Panc1 (cell line): ENCODE measurements around the gene DHX8. TPM values are rescaled to one million over a fixed set of nuclear protein-coding genes. Genes with fewer than 3 reads are reported as not detected.

Experiments used
- ATAC-seq: fragments of 200-7000 bp; cut with Tn5 transposase; 2 replicates; pipeline ENCODE4 v1.9.1; 2020; ENCODE audit warnings: mild to moderate bottlenecking, moderate library complexity
- BruUV-seq: library from RNA; stranded (reverse); fragments of 400-500 nt; replicated peaks from 2 replicates; lab custom pipeline; 2021; lab: Mats Ljungman, UMichigan
- CTCF ChIA-PET: fragments of 300-600 bp; sonication (Branson Sonifier 250); formaldehyde crosslinking; loops from one replicate; lab custom pipeline; 2022; ENCODE audit warnings: antibody characterized with exemption; lab: Charles Lee
- POLR2A ChIA-PET: fragments of 300-600 bp; sonication (Branson Sonifier 250); formaldehyde crosslinking; loops from one replicate; lab custom pipeline; 2022; ENCODE audit warnings: antibody characterized with exemption; lab: Charles Lee
- DNase-seq: peaks from one replicate; pipeline ENCODE4 v3.0.0-alpha.2; 2010; ENCODE audit warnings: low read depth, low spot score
- H3K27ac ChIP-seq: 2 replicates; pipeline ENCODE4 v1.5.1; 2011; ENCODE audit warnings: mild to moderate bottlenecking, low read length, inconsistent platforms
- H3K27me3 ChIP-seq: fragments of 200-500 bp; sonication (Bioruptor generic); 2 replicates; pipeline ENCODE4 v1.6.0; 2014; ENCODE audit warnings: low read length, inconsistent platforms; ENCODE audit not compliant: control insufficient read depth, insufficient read depth
- H3K36me3 ChIP-seq: fragments of 200-500 bp; sonication (Bioruptor generic); 2 replicates; pipeline ENCODE4 v1.5.1; 2014; ENCODE audit warnings: inconsistent platforms, mild to moderate bottlenecking, low read length, moderate library complexity; ENCODE audit not compliant: control insufficient read depth, insufficient read depth
- H3K4me1 ChIP-seq: 2 replicates; pipeline ENCODE4 v1.5.1; 2011; ENCODE audit warnings: inconsistent platforms, mild to moderate bottlenecking, low read length, moderate library complexity; ENCODE audit not compliant: control insufficient read depth, insufficient read depth
- H3K4me3 ChIP-seq, 2 experiments: 2 replicates each; pipeline ENCODE4 v1.5.1; 2011 to 2012; ENCODE audit warnings: low read depth in 2 of 2, low read length in 2 of 2, mild to moderate bottlenecking in 2 of 2, inconsistent platforms in 1 of 2, moderate library complexity in 1 of 2
- H3K9me3 ChIP-seq: fragments of 200-500 bp; sonication (Bioruptor generic); 2 replicates; pipeline ENCODE4 v1.5.1; 2014; ENCODE audit warnings: low read depth, mild to moderate bottlenecking, inconsistent platforms, low read length, moderate library complexity; ENCODE audit not compliant: control insufficient read depth, insufficient read depth
- CTCF ChIP-seq: fragments of 450-650 bp; IDR thresholded peaks from 2 replicates; pipeline ENCODE4 v1.5.1; 2017; ENCODE audit warnings: mild to moderate bottlenecking
- POLR2AphosphoS5 ChIP-seq: IDR thresholded peaks from 2 replicates; pipeline ENCODE4 v1.6.1; 2012; ENCODE audit warnings: mild to moderate bottlenecking, low read depth, low read length, moderate library complexity
- SIN3A ChIP-seq: IDR thresholded peaks from 2 replicates; pipeline ENCODE4 v1.6.1; 2012; ENCODE audit warnings: low read depth, mild to moderate bottlenecking, low read length, moderate library complexity, borderline replicate concordance; ENCODE audit not compliant: insufficient read depth
- TCF7L2 ChIP-seq: IDR thresholded peaks from 2 replicates; pipeline ENCODE4 v1.6.1; 2011; ENCODE audit warnings: mild to moderate bottlenecking, low read depth, low read length, inconsistent platforms
- in situ Hi-C: cut with HindIII; loops from 2 replicates; pipeline ENCODE4 v1.10.0; 2016; ENCODE audit warnings: low sequenced_read_pairs, low pct_unique_long_range_greater_than_20kb
- intact Hi-C: fragments of 100-400 bp; cut with micrococcal nuclease; formaldehyde crosslinking; loops from one replicate; pipeline ENCODE4 v1.10.0; 2022; ENCODE audit not compliant: unreplicated experiment
- total RNA-seq: library from RNA; stranded (reverse); gene quantifications from one replicate; pipeline ENCODE4 v1.2.1, GENCODE V29; 2021; ENCODE audit not compliant: unreplicated experiment
- TF ChIP-seq, protein P1 (sequence below), 2 experiments: IDR thresholded peaks; 2 replicates each; pipeline ENCODE4 v1.6.1; 2011 to 2012; ENCODE audit warnings: low read depth in 2 of 2, control low read depth in 1 of 2, low read length in 1 of 2, mild to moderate bottlenecking in 1 of 2, moderate library complexity in 1 of 2; ENCODE audit not compliant: insufficient read depth in 1 of 2

DHX8 gene
- total RNA-seq, 1 experiment from 2014 or later, result 45.6 TPM

GRCh38 chr17:43456029-43456428 is 27.7 kb upstream of the DHX8 start:
- H3K4me3 ChIP-seq, result no peak overlapping the region
- in situ Hi-C loops (no loop called here), intact Hi-C loops (no loop called here)
- H3K27me3 ChIP-seq, result no peaks in the 10 kb centered on the region
- ChIA-PET POLR2A (no interaction called here), CTCF (no interaction called here)
- H3K9me3 ChIP-seq, result no peaks in the 10 kb centered on the region
- H3K4me1 ChIP-seq, result no peaks in the 10 kb centered on the region
- BruUV-seq, result no TSS peak
- ATAC-seq (no peak), DNase-seq (no peak)
- TF ChIP-seq TCF7L2 (no peak), SIN3A (no peak), POLR2AphosphoS5 (no peak), CTCF (no peak)
- TF ChIP-seq, protein P1, sequence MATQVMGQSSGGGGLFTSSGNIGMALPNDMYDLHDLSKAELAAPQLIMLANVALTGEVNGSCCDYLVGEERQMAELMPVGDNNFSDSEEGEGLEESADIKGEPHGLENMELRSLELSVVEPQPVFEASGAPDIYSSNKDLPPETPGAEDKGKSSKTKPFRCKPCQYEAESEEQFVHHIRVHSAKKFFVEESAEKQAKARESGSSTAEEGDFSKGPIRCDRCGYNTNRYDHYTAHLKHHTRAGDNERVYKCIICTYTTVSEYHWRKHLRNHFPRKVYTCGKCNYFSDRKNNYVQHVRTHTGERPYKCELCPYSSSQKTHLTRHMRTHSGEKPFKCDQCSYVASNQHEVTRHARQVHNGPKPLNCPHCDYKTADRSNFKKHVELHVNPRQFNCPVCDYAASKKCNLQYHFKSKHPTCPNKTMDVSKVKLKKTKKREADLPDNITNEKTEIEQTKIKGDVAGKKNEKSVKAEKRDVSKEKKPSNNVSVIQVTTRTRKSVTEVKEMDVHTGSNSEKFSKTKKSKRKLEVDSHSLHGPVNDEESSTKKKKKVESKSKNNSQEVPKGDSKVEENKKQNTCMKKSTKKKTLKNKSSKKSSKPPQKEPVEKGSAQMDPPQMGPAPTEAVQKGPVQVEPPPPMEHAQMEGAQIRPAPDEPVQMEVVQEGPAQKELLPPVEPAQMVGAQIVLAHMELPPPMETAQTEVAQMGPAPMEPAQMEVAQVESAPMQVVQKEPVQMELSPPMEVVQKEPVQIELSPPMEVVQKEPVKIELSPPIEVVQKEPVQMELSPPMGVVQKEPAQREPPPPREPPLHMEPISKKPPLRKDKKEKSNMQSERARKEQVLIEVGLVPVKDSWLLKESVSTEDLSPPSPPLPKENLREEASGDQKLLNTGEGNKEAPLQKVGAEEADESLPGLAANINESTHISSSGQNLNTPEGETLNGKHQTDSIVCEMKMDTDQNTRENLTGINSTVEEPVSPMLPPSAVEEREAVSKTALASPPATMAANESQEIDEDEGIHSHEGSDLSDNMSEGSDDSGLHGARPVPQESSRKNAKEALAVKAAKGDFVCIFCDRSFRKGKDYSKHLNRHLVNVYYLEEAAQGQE (IDR thresholded peaks at IDR 0.05; ENCODE audit: insufficient read depth in 1 of 2, low read depth in 2 of 2, low read length in 1 of 2), result no peak
- no peaks in the 10 kb centered on the region for H3K36me3 ChIP-seq
- H3K27ac ChIP-seq, result no peak overlapping the region

- in situ Hi-C loops (no loop called here), intact Hi-C loops (no loop called here)
- TF ChIP-seq POLR2AphosphoS5, result no peak
- TF ChIP-seq, protein P1 (IDR thresholded peaks at IDR 0.05; ENCODE audit: insufficient read depth in 1 of 2, low read depth in 2 of 2, low read length in 1 of 2), result no peak
- no peak for TF ChIP-seq SIN3A
- TF ChIP-seq CTCF, result no peak
- no peak for TF ChIP-seq TCF7L2
- no TSS peak for BruUV-seq
- ChIA-PET POLR2A (no interaction called here), CTCF (no interaction called here)
- Histone ChIP-seq H3K36me3 (no peaks in the 10 kb centered on the region), H3K27me3 (no peaks in the 10 kb centered on the region), H3K9me3 (no peaks in the 10 kb centered on the region), H3K4me1 (no peaks in the 10 kb centered on the region), H3K4me3 (no peak overlapping the region), H3K27ac (no peak overlapping the region)
- DNase-seq (no peak), ATAC-seq (no peak)
These were observed 27.0 kb upstream of the DHX8 start for GRCh38 chr17:43456661-43457361.
